Measurements from ENCODE around the gene MED25. TPM values are rescaled to one million over a fixed set of nuclear protein-coding genes. Genes with fewer than 3 reads are reported as not detected.

The MED25 gene
- total RNA-seq, 1 donor from 2014 or later, result 25.0 TPM

- H3K4me1 ChIP-seq, result peaks cover 35% of the 10 kb centered on the region
These were observed 12.1 kb upstream of the MED25 start for GRCh38 chr19:49805822-49806619.

GRCh38 chr19:49806620-49806959 lies 11.5 kb upstream of the MED25 start:
- Histone ChIP-seq H3K27me3 (no peaks in the 10 kb centered on the region), H3K9me3 (no peaks in the 10 kb centered on the region), H3K4me1 (peaks cover 31% of the 10 kb centered on the region), H3K27ac (no peak overlapping the region), H3K36me3 (peaks cover 0 to 30% of the 10 kb centered on the region in 2 donors), H3K4me3 (no peak overlapping the region)
- TF ChIP-seq POLR2AphosphoS5 (IDR thresholded peaks at IDR 0.05; ENCODE audit: insufficient read depth in 1 of 2, low read depth in 1 of 2) (no peak), POLR2A (IDR thresholded peaks at IDR 0.05) (no peak), CTCF (IDR thresholded peaks at IDR 0.05) (no peak)
- DNase-seq (ENCODE audit: extremely low spot score in 2 of 2), result no peak
- intact Hi-C loops (cut with DNase I), result loop anchor here (5.0 kb wide), 1 partner anchor 39 kb away; the partner anchor contains the start of gene AP2A1

More at GRCh38 chr19:49805822-49806619, 12.1 kb upstream of the MED25 start:
- H3K36me3 ChIP-seq, result peaks cover 0 to 35% of the 10 kb centered on the region in 2 donors
- no peaks in the 10 kb centered on the region for H3K27me3 ChIP-seq
- no peak for TF ChIP-seq POLR2A (IDR thresholded peaks at IDR 0.05)
- TF ChIP-seq POLR2AphosphoS5 (IDR thresholded peaks at IDR 0.05; ENCODE audit: insufficient read depth in 1 of 2, low read depth in 1 of 2), result no peak
- no peak for TF ChIP-seq CTCF (IDR thresholded peaks at IDR 0.05)
- DNase-seq (ENCODE audit: extremely low spot score in 2 of 2), result no peak
- H3K4me3 ChIP-seq, result no peak overlapping the region
- H3K9me3 ChIP-seq, result no peaks in the 10 kb centered on the region
- intact Hi-C loops (cut with DNase I), result loop anchor here (5.0 kb wide), 1 partner anchor 39 kb away; the partner anchor contains the start of gene AP2A1
- no peak overlapping the region for H3K27ac ChIP-seq

DNA sequence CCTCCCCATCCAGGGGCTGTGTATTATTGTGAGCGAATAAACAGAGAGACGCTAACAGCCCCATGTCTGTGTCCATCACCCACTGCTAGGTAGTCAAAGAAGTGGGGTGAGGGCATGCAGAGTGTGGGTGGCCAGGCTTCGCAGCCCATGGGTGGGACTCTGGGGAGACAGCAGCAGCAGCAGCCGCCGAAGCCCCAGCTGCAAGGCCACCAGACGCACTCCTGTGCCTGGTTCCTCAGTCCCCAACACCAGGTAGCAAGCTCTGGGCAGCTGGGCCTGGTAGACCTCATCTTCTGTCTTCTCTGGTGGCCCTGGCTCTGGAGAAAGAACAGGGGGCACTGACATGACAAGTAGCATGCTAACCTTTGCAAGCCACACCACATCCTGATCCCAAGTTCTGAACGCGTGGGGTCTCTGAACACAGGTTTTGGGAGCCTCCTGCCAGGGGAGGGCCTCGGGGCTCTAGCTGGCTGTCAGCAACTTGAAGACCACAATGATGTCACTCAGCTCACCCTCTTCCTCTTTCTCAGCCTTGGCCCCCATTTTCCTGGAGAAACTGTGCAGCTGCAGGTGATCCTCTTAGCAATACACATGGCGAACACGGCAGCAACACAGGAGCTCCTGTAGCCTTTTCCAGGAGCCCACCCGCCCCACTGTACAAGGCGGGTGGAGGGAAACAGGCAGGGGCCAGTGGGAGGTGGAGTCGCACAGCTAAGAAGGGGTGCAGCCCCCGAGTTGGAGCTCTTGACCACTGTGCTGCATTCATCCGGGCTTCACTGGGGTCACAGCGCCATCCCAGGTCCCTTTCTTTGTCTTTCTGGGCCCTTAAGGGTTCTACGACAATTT lies 10.8 kb upstream of the MED25 start:
- no peak overlapping the region for H3K27ac ChIP-seq
- H3K27me3 ChIP-seq, result no peaks in the 10 kb centered on the region
- intact Hi-C loops (cut with DNase I), result loop anchor here (5.0 kb wide), 1 partner anchor 40 kb away; the partner anchor contains the start of gene AP2A1
- TF ChIP-seq POLR2A (IDR thresholded peaks at IDR 0.05), result no peak
- no peak for TF ChIP-seq CTCF (IDR thresholded peaks at IDR 0.05)
- no peak for TF ChIP-seq POLR2AphosphoS5 (IDR thresholded peaks at IDR 0.05; ENCODE audit: insufficient read depth in 1 of 2, low read depth in 1 of 2)
- DNase-seq (ENCODE audit: extremely low spot score in 2 of 2), result no peak
- no peak overlapping the region for H3K4me3 ChIP-seq
- H3K9me3 ChIP-seq, result no peaks in the 10 kb centered on the region
- H3K4me1 ChIP-seq, result peaks cover 27% of the 10 kb centered on the region
- H3K36me3 ChIP-seq, result peaks cover 0 to 30% of the 10 kb centered on the region in 2 donors

DNA sequence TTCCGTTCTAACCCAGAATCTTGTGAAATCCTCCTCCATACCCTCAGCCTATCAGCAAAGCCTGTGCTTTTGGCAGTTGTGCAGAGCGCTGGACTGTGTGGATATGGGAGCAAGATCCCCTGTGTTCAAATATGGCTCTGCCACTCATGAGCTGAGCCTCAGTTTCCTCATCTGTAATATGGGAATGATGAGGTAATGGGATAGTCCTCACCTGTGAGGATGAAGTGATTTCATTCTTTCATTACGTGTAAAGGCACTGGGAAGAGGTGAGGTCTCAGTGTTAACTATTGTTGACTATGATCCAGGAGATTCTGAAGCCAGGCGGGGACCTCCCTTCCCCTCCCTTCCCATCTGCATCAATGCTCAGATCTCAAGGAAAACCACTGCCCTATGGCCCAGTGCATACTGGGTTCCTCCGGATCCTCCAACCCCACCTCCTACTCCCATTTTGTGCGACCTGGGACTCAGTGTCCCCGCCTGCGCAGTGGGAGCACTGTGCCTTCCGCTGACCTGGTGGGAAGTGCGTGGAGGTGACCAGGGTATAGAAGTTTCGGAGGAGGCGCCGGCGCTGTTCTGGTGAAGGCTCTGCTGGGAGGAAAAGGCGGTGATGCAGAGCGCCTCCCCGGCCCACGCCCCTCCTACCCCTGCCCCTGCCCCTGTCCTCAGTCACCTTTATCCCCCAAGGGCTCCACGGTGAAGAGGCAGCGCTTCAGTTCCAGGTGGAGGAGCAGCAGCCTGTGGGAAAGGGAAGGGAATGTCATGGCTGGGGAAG lies 10.0 kb upstream of the MED25 start:
- H3K27me3 ChIP-seq, result no peaks in the 10 kb centered on the region
- TF ChIP-seq CTCF (IDR thresholded peaks at IDR 0.05) (no peak), POLR2AphosphoS5 (IDR thresholded peaks at IDR 0.05; ENCODE audit: insufficient read depth in 1 of 2, low read depth in 1 of 2) (no peak), POLR2A (IDR thresholded peaks at IDR 0.05) (no peak)
- H3K4me3 ChIP-seq, result peak overlapping the region; percentile 66 to 92
- H3K9me3 ChIP-seq, result no peaks in the 10 kb centered on the region
- peaks cover 0 to 25% of the 10 kb centered on the region in 2 donors for H3K36me3 ChIP-seq
- DNase-seq (ENCODE audit: extremely low spot score in 2 of 2), result no peak
- intact Hi-C loops (cut with DNase I), result loop anchor here (5.0 kb wide), 1 partner anchor 41 kb away; the partner anchor contains the start of gene AP2A1
- H3K4me1 ChIP-seq, result peaks cover 30% of the 10 kb centered on the region
- peak overlapping the region; percentile 90 for H3K27ac ChIP-seq

Measured in vagina (tissue), 2 donors.